NCI-H1105 (cell line): ENCODE results near the gene IQCC.
"Not testable (repeated sequence)": the region's sequence is repeated elsewhere in the genome, so short reads cannot be mapped to it uniquely, and the experiment has no call there.

ENCODE experiments used
- DNase-seq: peaks from one replicate; lab custom pipeline; 2025; lab: John Stamatoyannopoulos, UW

IQCC gene

GRCh38 chr1:32205401-32206370 lies at the start of gene IQCC:
IQCC (plus strand) TSS chr1:32205671; CDS start chr1:32205682, 11 bp downstream.
- DNase-seq: peak; percentile 98

GRCh38 chr1:32159189-32159588 lies 46.3 kb upstream of the IQCC start:
- DNase-seq: no peak

GRCh38 chr1:32163405-32163804 lies 42.1 kb upstream of the IQCC start:
- DNase-seq: no peak

GRCh38 chr1:32165633-32166032 lies 39.8 kb upstream of the IQCC start:
- not testable (repeated sequence) for DNase-seq

- DNase-seq: no peak
Observed at GRCh38 chr1:32170991-32171390, 34.5 kb upstream of the IQCC start.

- no peak for DNase-seq
Observed at GRCh38 chr1:32172621-32173245, 32.7 kb upstream of the IQCC start.

- no peak for DNase-seq
Observed at GRCh38 chr1:32178380-32179192, 26.9 kb upstream of the IQCC start.

- peak; percentile 58 for DNase-seq
Observed at GRCh38 chr1:32179193-32179442, 26.4 kb upstream of the IQCC start.

- DNase-seq: peak; percentile 94
Observed at GRCh38 chr1:32179443-32180185, 25.9 kb upstream of the IQCC start, which contains the start of gene TXLNA. TXLNA (plus strand) TSS chr1:32179675; CDS start chr1:32180346, 671 bp downstream.

- no peak for DNase-seq
Observed at GRCh38 chr1:32180186-32181060, 25.0 kb upstream of the IQCC start.

- DNase-seq: no peak
Observed at GRCh38 chr1:32181065-32181464, 24.4 kb upstream of the IQCC start.

- DNase-seq: no peak
Observed at GRCh38 chr1:32181563-32181962, 23.9 kb upstream of the IQCC start.

- no peak for DNase-seq
Observed at GRCh38 chr1:32182060-32182459, 23.4 kb upstream of the IQCC start.

GRCh38 chr1:32184650-32185049 lies 20.8 kb upstream of the IQCC start:
- no peak for DNase-seq

GRCh38 chr1:32186077-32186476 lies 19.4 kb upstream of the IQCC start:
- no peak for DNase-seq

GRCh38 chr1:32186491-32186890 lies 19.0 kb upstream of the IQCC start:
- no peak for DNase-seq

- no peak for DNase-seq
Observed at GRCh38 chr1:32187850-32188249, 17.6 kb upstream of the IQCC start.

- DNase-seq: no peak
Observed at GRCh38 chr1:32192220-32192948, 13.1 kb upstream of the IQCC start.

- no peak for DNase-seq
Observed at GRCh38 chr1:32194984-32195383, 10.5 kb upstream of the IQCC start.

- DNase-seq: no peak
Observed at GRCh38 chr1:32195531-32195930, 9.9 kb upstream of the IQCC start.
